PFSK-1 (cell line): ENCODE measurements around the gene KLC4.

ENCODE experiments used
- FOXP2 ChIP-seq: optimal IDR thresholded peaks from 2 replicates; pipeline ENCODE3; 2011; ENCODE audit warnings: borderline replicate concordance, control low read depth, inconsistent platforms; ENCODE audit not compliant: insufficient read depth; ENCODE audit errors: extremely low read length, extremely low read depth
- POLR2AphosphoS5 ChIP-seq: IDR thresholded peaks from 2 replicates; pipeline ENCODE4 v1.6.1; 2012; ENCODE audit warnings: low read depth, mild to moderate bottlenecking, control low read depth, low read length, moderate library complexity
- REST ChIP-seq, 2 experiments: IDR thresholded peaks; 2 replicates each; pipeline versions ENCODE4 v1.6.1 to v1.8.0; 2011 to 2012; ENCODE audit warnings: low read depth in 2 of 2, low read length in 2 of 2, control low read depth in 1 of 2, inconsistent platforms in 1 of 2, mild to moderate bottlenecking in 1 of 2, moderate library complexity in 1 of 2; ENCODE audit not compliant: insufficient read depth in 1 of 2
- SIN3A ChIP-seq: IDR thresholded peaks from 2 replicates; pipeline ENCODE4 v1.6.1; 2012; ENCODE audit warnings: mild to moderate bottlenecking, low read length, moderate library complexity, borderline replicate concordance; ENCODE audit not compliant: insufficient read depth
- TAF1 ChIP-seq: IDR thresholded peaks from 2 replicates; pipeline ENCODE4 v1.6.1; 2012; ENCODE audit warnings: low read length, control low read depth, borderline replicate concordance; ENCODE audit not compliant: insufficient read depth

The KLC4 gene

GRCh38 chr6:43020052-43020705, 39.3 kb upstream of the KLC4 start:
- TF ChIP-seq TAF1 (no peak), POLR2AphosphoS5 (no peak), REST (IDR thresholded peaks at IDR 0.05; ENCODE audit: insufficient read depth in 1 of 2, low read depth in 2 of 2, low read length in 2 of 2) (no peak), FOXP2 (no peak), SIN3A (no peak)

- TF ChIP-seq TAF1 = no peak
- no peak for TF ChIP-seq SIN3A
- TF ChIP-seq FOXP2 = no peak
- no peak for TF ChIP-seq POLR2AphosphoS5
Measured at GRCh38 chr6:43020847-43021246, 38.6 kb upstream of the KLC4 start.

GRCh38 chr6:43021270-43022047, 38.0 kb upstream of the KLC4 start, which contains the start of gene RRP36:
TSS of gene RRP36 (plus strand) at chr6:43021623. CDS start at chr6:43021655, 32 bp downstream.
- peak; percentile 56 for TF ChIP-seq FOXP2
- peak; percentile 35; the same call in 1 of the 2 replicates for TF ChIP-seq SIN3A
- peak in 1 of 2 experiments; percentile 37; a peak in 1 of 4 replicates for TF ChIP-seq REST (IDR thresholded peaks at IDR 0.05; ENCODE audit: insufficient read depth in 1 of 2, low read depth in 2 of 2, low read length in 2 of 2)
- TF ChIP-seq TAF1 = peak; percentile 89; the same call in 1 of the 2 replicates
- TF ChIP-seq POLR2AphosphoS5 = peak; percentile 84

DNA sequence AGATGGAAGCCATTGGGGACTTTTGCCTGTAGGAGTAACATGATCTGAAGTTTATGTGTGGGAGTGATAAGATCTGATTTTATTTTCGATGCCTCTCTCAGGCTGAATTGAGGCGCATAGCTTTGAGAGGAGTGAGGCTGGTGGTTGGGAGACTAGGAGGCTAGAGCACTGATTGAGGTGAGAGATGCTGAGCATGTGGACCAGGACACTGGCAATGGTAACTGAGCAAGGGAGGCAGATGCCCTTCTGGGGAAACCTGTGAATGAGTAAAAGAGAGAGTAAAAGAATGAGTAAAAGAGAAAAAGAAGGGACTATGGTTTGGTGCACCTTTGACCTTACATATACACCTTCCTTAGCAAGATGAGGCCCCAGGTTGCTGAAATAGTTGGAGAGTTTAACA, 35.0 kb upstream of the KLC4 start:
- no peak for TF ChIP-seq POLR2AphosphoS5
- no peak for TF ChIP-seq SIN3A
- TF ChIP-seq TAF1 = no peak
- TF ChIP-seq FOXP2 = no peak
- TF ChIP-seq REST (IDR thresholded peaks at IDR 0.05; ENCODE audit: insufficient read depth in 1 of 2, low read depth in 2 of 2, low read length in 2 of 2) = no peak

- TF ChIP-seq FOXP2 = no peak
- no peak for TF ChIP-seq SIN3A
- TF ChIP-seq POLR2AphosphoS5 = no peak
- no peak for TF ChIP-seq TAF1
Measured at GRCh38 chr6:43026365-43026764, 33.1 kb upstream of the KLC4 start.

GRCh38 chr6:43029120-43029519, 30.3 kb upstream of the KLC4 start:
- no peak for TF ChIP-seq SIN3A
- no peak for TF ChIP-seq FOXP2
- TF ChIP-seq POLR2AphosphoS5 = no peak; the same call in 1 of the 2 replicates
- TF ChIP-seq REST (IDR thresholded peaks at IDR 0.05; ENCODE audit: insufficient read depth in 1 of 2, low read depth in 2 of 2, low read length in 2 of 2) = no peak
- no peak for TF ChIP-seq TAF1
